Endothelial cell of umbilical vein (primary cell): ENCODE measurements around the gene MID2. TPM values are rescaled to one million over a fixed set of nuclear protein-coding genes. Genes with fewer than 3 reads are reported as not detected.

Experiments
- BruUV-seq: library from RNA; stranded (reverse); fragments of 400-500 nt; replicated peaks from 2 replicates; lab custom pipeline; 2021; lab: Mats Ljungman, UMichigan
- CTCF ChIA-PET: fragments of 300-600, 350-600 bp; sonication (Branson Sonifier 250); formaldehyde crosslinking; loops from one replicate; lab custom pipeline; 2021; ENCODE audit warnings: antibody characterized with exemption, inconsistent platforms; lab: Charles Lee
- POLR2A ChIA-PET: fragments of 300-600, 350-600 bp; sonication (Branson Sonifier 250); formaldehyde crosslinking; loops from one replicate; lab custom pipeline; 2021; ENCODE audit warnings: antibody characterized with exemption, inconsistent platforms; lab: Charles Lee
- DNase-seq: peaks from one replicate; pipeline ENCODE4 v3.0.0-alpha.2; 2011; ENCODE audit warnings: low read depth, low spot score
- FAIRE-seq: peaks from 2 replicates; lab custom pipeline; 2011; peaks lifted over from hg19 to GRCh38; lab: Jason Lieb, UNC
- H2AFZ ChIP-seq: 2 replicates; pipeline ENCODE4 v1.6.0; 2012; ENCODE audit warnings: low read depth, low read length, control low read depth, inconsistent platforms
- H3K27ac ChIP-seq: 2 replicates; pipeline ENCODE4 v1.5.1; 2011; ENCODE audit warnings: low read depth, mild to moderate bottlenecking, control low read depth, low read length, moderate library complexity; ENCODE audit not compliant: insufficient read depth
- H3K27me3 ChIP-seq, 2 experiments: 2 replicates each; pipeline versions ENCODE4 v1.6.0 to v1.6.1; 2011; ENCODE audit warnings: low read length in 2 of 2, mixed read lengths in 1 of 2; ENCODE audit not compliant: control insufficient read depth in 2 of 2, insufficient read depth in 2 of 2
- H3K36me3 ChIP-seq, 2 experiments: 2 replicates in 1 of 2; 3 replicates in 1 of 2; pipeline ENCODE4 v1.5.1; 2011; ENCODE audit warnings: low read length in 2 of 2, mild to moderate bottlenecking in 1 of 2, moderate library complexity in 1 of 2; ENCODE audit not compliant: control insufficient read depth in 2 of 2, insufficient read depth in 2 of 2; ENCODE audit errors: extremely low read depth in 1 of 2
- H3K4me1 ChIP-seq: 3 replicates; pipeline ENCODE4 v1.5.1; 2011; ENCODE audit warnings: mild to moderate bottlenecking, low read length; ENCODE audit not compliant: control insufficient read depth, insufficient read depth; ENCODE audit errors: extremely low read depth
- H3K4me2 ChIP-seq: 2 replicates; pipeline ENCODE4 v1.6.1; 2011; ENCODE audit warnings: low read length, control low read depth, mixed read lengths; ENCODE audit not compliant: insufficient read depth
- H3K4me3 ChIP-seq, 3 experiments: fragments of 200-600 bp in 1 of 3; sonication (generic), shearing (Covaris generic) in 1 of 3; replicated peaks in 1 of 3; 2 replicates each; pipeline ENCODE4 v1.5.1; 2011 to 2016; ENCODE audit warnings: control low read depth in 3 of 3, low read length in 3 of 3, mild to moderate bottlenecking in 2 of 3, inconsistent platforms in 1 of 3, low read depth in 1 of 3, moderate library complexity in 1 of 3; ENCODE audit not compliant: insufficient read depth in 1 of 3
- H3K79me2 ChIP-seq: 2 replicates; pipeline ENCODE4 v1.6.0; 2012; ENCODE audit warnings: low read length, inconsistent platforms; ENCODE audit not compliant: control insufficient read depth, insufficient read depth
- H3K9ac ChIP-seq: replicated peaks from 2 replicates; pipeline ENCODE3; 2011; ENCODE audit warnings: low read length, control low read depth; ENCODE audit not compliant: insufficient read depth; ENCODE audit errors: extremely low read depth
- H3K9me1 ChIP-seq: replicated peaks from 3 replicates; pipeline ENCODE4 v1.6.0; 2011; ENCODE audit warnings: mild to moderate bottlenecking, low read length; ENCODE audit not compliant: control insufficient read depth, insufficient read depth; ENCODE audit errors: extremely low read depth
- H3K9me3 ChIP-seq: replicated peaks from 2 replicates; pipeline ENCODE4 v1.5.1; 2012; ENCODE audit warnings: low read length, inconsistent platforms; ENCODE audit not compliant: control insufficient read depth, insufficient read depth
- H4K20me1 ChIP-seq: replicated peaks from 2 replicates; pipeline ENCODE3; 2011; ENCODE audit warnings: mild to moderate bottlenecking, low read length; ENCODE audit not compliant: control insufficient read depth, insufficient read depth; ENCODE audit errors: extremely low read depth
- JUN ChIP-seq: IDR thresholded peaks from 2 replicates; pipeline ENCODE4 v1.6.1; 2011; ENCODE audit warnings: borderline replicate concordance, low read depth; ENCODE audit not compliant: insufficient read length, insufficient read depth
- POLR2A ChIP-seq: IDR thresholded peaks from 2 replicates; pipeline ENCODE4 v1.6.1; 2012; ENCODE audit warnings: low read depth, mild to moderate bottlenecking, control low read depth, low read length
- POLR2AphosphoS5 ChIP-seq: IDR thresholded peaks from 2 replicates; pipeline ENCODE4 v1.6.1; 2012; ENCODE audit warnings: low read depth, mild to moderate bottlenecking, control low read depth, low read length, moderate library complexity; ENCODE audit not compliant: insufficient read depth
- dilution Hi-C: fragments of 300-500 bp; cut with MboI; formaldehyde crosslinking; loops from one replicate; pipeline ENCODE4 v1.15.0; 2019; ENCODE audit warnings: low sequenced_read_pairs; ENCODE audit not compliant: extremely low pct_ligation_motif_present
- intact Hi-C: fragments of 100-400 bp; cut with micrococcal nuclease; formaldehyde crosslinking; loops from one replicate; pipeline ENCODE4 v1.10.0; 2022
- polyA plus RNA-seq, 4 experiments: library from polyadenylated mRNA; depleted of rRNA in 3 of 4; stranded (reverse) in 3 of 4; unstranded in 1 of 4; fragments of >200 nt; gene quantifications; 2 replicates each; pipeline versions ENCODE4 v1.2.1 to v1.2.3, GENCODE V29; 2011 to 2012; ENCODE audit warnings: missing spikeins in 1 of 4
- total RNA-seq: library from RNA; stranded (reverse); gene quantifications from 2 replicates; pipeline ENCODE4 v1.2.3, GENCODE V29; 2021
- TF ChIP-seq, protein P1 (sequence below), 2 donors: IDR thresholded peaks; 1 replicate in 1 of 2; 2 replicates in 1 of 2; pipeline ENCODE4 v1.5.1; 2011; ENCODE audit warnings: low read length in 2 of 2, mild to moderate bottlenecking in 2 of 2, moderate library complexity in 2 of 2, control low read depth in 1 of 2, inconsistent platforms in 1 of 2, low read depth in 1 of 2; ENCODE audit not compliant: insufficient read depth in 1 of 2; ENCODE audit errors: extremely low read depth in 1 of 2
- TF ChIP-seq, protein P2 (sequence below): IDR thresholded peaks from 2 replicates; pipeline ENCODE4 v1.6.1; 2011; ENCODE audit not compliant: insufficient read depth, insufficient read length

Gene MID2
- total and polyA plus RNA-seq, 2 donors (not counting 3 experiments of a cell fraction or from before 2014, with no cell fraction given) = 16.4 to 25.3 TPM

DNA sequence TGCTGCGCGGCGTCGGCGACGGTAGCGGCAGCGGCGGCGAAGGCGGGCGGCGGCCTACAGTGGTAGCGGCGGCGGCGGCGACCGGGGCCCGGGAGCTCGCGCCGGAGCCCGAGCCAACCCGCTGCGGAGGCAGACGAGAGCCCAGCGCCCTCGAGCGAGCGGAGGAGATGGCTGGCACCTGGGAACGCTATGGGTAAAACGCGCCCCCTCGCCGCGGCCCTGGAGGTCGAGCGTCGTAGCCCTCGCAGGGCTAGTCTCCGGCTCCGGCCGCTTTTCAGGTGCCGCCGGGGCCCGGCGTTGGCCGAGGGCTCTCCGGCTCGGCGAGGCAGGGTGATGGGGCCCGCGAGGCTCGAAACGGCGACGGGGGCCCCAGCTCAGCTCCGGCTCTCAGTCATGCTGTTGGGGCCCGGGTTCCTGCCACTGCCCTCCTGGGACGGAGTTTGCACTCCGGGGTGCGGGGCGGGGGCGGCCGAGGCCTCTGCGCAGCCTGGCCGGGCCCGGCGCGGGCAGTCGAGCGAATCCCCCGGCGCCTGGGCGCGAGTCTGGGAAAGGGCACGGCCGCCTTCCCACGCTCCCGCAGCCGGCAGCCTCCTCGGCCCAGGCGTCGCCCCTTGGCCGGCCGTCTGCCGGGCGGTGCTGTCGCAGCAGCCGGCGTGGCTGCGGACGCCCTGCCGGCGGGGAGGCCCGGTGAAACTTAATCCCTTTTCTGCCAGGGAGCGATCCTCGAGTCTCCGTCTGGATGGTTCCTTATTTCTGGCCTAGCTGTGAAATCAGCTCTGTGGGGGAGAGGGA lies 768 bp downstream of the MID2 start:
- dilution Hi-C loops (no loop called here), intact Hi-C loops (loop anchor here (2.0 to 10.0 kb wide), 3 partner anchors 24 to 66 kb away; no protein-coding TSS in a partner anchor)
- FAIRE-seq (no peak), DNase-seq (peak; percentile 36)
- Histone ChIP-seq H3K36me3 (no peaks in the 10 kb centered on the region), H3K9me1 (no peaks in the 10 kb centered on the region), H3K4me3 (peak overlapping the region; percentile 50 to 76 (median 54)), H2AFZ (peak overlapping the region; percentile 73), H3K27ac (peak overlapping the region; percentile 76), H4K20me1 (no peaks in the 10 kb centered on the region), H3K79me2 (peaks cover 30% of the 10 kb centered on the region), H3K9ac (peak overlapping the region; percentile 85), H3K27me3 (no peaks in the 10 kb centered on the region), H3K4me2 (peak overlapping the region; percentile 89), H3K4me1 (peaks cover 14% of the 10 kb centered on the region), H3K9me3 (no peaks in the 10 kb centered on the region)
- ChIA-PET POLR2A (no interaction called here), CTCF (interaction anchor here (0.9 to 1.7 kb wide), 5 partner anchors 49 to 166 kb away, joined by 3 to 6 read pairs (median 4); partner anchors contain the start of genes NCBP2L and TSC22D3)
- BruUV-seq = no TSS peak
- TF ChIP-seq, protein P1, sequence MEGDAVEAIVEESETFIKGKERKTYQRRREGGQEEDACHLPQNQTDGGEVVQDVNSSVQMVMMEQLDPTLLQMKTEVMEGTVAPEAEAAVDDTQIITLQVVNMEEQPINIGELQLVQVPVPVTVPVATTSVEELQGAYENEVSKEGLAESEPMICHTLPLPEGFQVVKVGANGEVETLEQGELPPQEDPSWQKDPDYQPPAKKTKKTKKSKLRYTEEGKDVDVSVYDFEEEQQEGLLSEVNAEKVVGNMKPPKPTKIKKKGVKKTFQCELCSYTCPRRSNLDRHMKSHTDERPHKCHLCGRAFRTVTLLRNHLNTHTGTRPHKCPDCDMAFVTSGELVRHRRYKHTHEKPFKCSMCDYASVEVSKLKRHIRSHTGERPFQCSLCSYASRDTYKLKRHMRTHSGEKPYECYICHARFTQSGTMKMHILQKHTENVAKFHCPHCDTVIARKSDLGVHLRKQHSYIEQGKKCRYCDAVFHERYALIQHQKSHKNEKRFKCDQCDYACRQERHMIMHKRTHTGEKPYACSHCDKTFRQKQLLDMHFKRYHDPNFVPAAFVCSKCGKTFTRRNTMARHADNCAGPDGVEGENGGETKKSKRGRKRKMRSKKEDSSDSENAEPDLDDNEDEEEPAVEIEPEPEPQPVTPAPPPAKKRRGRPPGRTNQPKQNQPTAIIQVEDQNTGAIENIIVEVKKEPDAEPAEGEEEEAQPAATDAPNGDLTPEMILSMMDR (IDR thresholded peaks at IDR 0.05; ENCODE audit: extremely low read depth in 1 of 2, insufficient read depth in 1 of 2, low read depth in 1 of 2, low read length in 2 of 2) = no peak
- TF ChIP-seq POLR2AphosphoS5 = no peak
- TF ChIP-seq, protein P2, sequence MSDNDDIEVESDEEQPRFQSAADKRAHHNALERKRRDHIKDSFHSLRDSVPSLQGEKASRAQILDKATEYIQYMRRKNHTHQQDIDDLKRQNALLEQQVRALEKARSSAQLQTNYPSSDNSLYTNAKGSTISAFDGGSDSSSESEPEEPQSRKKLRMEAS = no peak
- no peak for TF ChIP-seq JUN
- TF ChIP-seq POLR2A = peak; percentile 2
